TTC549 (cell line): ENCODE data around the gene MVD.

Experiments used
- FAIRE-seq: peaks from 2 replicates; lab custom pipeline; 2012; peaks lifted over from hg19 to GRCh38; lab: Jason Lieb, UNC

The MVD gene

GRCh38 chr16:88655053-88655732, 7.7 kb downstream of the MVD start:
- FAIRE-seq: no peak

GRCh38 chr16:88654363-88655052, 8.4 kb downstream of the MVD start:
- FAIRE-seq: no peak

- FAIRE-seq: no peak
Measured at GRCh38 chr16:88653596-88654362, 9.1 kb downstream of the MVD start.

GRCh38 chr16:88653101-88653500, 9.8 kb downstream of the MVD start:
- FAIRE-seq: no peak

GRCh38 chr16:88652762-88653063, 10.2 kb downstream of the MVD start:
- FAIRE-seq: no peak

- FAIRE-seq: no peak
Measured at GRCh38 chr16:88651989-88652761, 10.7 kb downstream of the MVD start.

- FAIRE-seq: no peak
Measured at GRCh38 chr16:88651276-88651988, 11.5 kb downstream of the MVD start.

GRCh38 chr16:88650749-88651275, 12.1 kb downstream of the MVD start, which contains the start of gene CYBA:
Gene CYBA, minus strand, starts transcription at chr16:88651053. Its CDS starts 40 bp downstream, at chr16:88651013.
- FAIRE-seq: no peak

GRCh38 chr16:88649924-88650748, 12.8 kb downstream of the MVD start:
- no peak for FAIRE-seq

GRCh38 chr16:88649195-88649923, 13.5 kb downstream of the MVD start:
- FAIRE-seq: no peak

GRCh38 chr16:88647178-88648070, 15.5 kb downstream of the MVD start:
- FAIRE-seq: no peak

GRCh38 chr16:88646345-88647034, 16.4 kb downstream of the MVD start:
- FAIRE-seq: no peak

GRCh38 chr16:88645941-88646340, 16.9 kb downstream of the MVD start:
- FAIRE-seq: no peak

- no peak for FAIRE-seq
Measured at GRCh38 chr16:88645455-88645854, 17.4 kb downstream of the MVD start.

- FAIRE-seq: no peak
Measured at GRCh38 chr16:88643644-88643932, 19.3 kb downstream of the MVD start.

- no peak for FAIRE-seq
Measured at GRCh38 chr16:88642881-88643643, 19.8 kb downstream of the MVD start.

GRCh38 chr16:88640498-88641247, 22.2 kb downstream of the MVD start:
- FAIRE-seq: no peak
